Panc1 (cell line): ENCODE results near the gene KRTAP4-6.

Source experiments
- POLR2AphosphoS5 ChIP-seq: IDR thresholded peaks from 2 replicates; pipeline ENCODE4 v1.6.1; 2012; ENCODE audit warnings: mild to moderate bottlenecking, low read depth, low read length, moderate library complexity
- SIN3A ChIP-seq: IDR thresholded peaks from 2 replicates; pipeline ENCODE4 v1.6.1; 2012; ENCODE audit warnings: low read depth, mild to moderate bottlenecking, low read length, moderate library complexity, borderline replicate concordance; ENCODE audit not compliant: insufficient read depth
- TCF7L2 ChIP-seq: IDR thresholded peaks from 2 replicates; pipeline ENCODE4 v1.6.1; 2011; ENCODE audit warnings: mild to moderate bottlenecking, low read depth, low read length, inconsistent platforms
- TF ChIP-seq, protein P1 (sequence below): fragments of 450-650 bp; IDR thresholded peaks from 2 replicates; pipeline ENCODE4 v1.5.1; 2017; ENCODE audit warnings: mild to moderate bottlenecking
- TF ChIP-seq, protein P2 (sequence below), 2 experiments: IDR thresholded peaks; 2 replicates each; pipeline ENCODE4 v1.6.1; 2011 to 2012; ENCODE audit warnings: low read depth in 2 of 2, control low read depth in 1 of 2, low read length in 1 of 2, mild to moderate bottlenecking in 1 of 2, moderate library complexity in 1 of 2; ENCODE audit not compliant: insufficient read depth in 1 of 2

DNA sequence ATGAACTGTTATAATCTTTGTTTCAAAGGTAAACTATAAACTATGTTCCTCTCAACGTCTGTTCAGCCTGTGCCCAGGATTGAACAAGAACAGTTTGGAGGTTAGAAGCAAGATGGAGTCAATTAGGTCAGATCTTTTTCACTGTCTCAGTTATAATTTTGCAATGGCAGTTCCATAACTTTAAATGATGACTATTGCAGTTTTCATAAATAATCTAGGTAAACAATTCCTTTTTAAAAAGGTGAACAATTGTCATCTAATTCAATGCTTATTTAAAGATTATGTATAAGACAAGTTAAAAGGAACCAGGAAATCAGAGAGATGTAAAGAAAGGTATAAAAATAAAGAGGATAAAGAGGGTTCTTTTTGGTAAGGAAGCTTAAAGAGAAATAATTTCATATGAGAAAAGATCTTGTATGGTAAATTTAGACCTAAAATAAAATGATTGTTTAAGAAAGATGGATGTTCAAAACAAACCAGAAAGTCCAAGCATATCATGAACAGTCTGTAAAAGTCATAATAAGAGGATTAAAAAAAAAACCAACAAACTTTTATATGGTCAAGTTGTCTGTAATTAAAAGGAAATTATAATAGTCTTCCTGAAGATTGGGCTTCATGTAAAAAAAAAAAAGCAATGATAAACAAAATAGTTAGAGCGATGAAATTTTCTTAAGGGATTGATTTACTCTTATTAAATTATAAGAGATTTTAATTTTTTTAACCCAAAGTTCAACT, 29.0 kb downstream of the KRTAP4-6 start:
- TF ChIP-seq, protein P1, sequence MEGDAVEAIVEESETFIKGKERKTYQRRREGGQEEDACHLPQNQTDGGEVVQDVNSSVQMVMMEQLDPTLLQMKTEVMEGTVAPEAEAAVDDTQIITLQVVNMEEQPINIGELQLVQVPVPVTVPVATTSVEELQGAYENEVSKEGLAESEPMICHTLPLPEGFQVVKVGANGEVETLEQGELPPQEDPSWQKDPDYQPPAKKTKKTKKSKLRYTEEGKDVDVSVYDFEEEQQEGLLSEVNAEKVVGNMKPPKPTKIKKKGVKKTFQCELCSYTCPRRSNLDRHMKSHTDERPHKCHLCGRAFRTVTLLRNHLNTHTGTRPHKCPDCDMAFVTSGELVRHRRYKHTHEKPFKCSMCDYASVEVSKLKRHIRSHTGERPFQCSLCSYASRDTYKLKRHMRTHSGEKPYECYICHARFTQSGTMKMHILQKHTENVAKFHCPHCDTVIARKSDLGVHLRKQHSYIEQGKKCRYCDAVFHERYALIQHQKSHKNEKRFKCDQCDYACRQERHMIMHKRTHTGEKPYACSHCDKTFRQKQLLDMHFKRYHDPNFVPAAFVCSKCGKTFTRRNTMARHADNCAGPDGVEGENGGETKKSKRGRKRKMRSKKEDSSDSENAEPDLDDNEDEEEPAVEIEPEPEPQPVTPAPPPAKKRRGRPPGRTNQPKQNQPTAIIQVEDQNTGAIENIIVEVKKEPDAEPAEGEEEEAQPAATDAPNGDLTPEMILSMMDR: no peak
- TF ChIP-seq, protein P2, sequence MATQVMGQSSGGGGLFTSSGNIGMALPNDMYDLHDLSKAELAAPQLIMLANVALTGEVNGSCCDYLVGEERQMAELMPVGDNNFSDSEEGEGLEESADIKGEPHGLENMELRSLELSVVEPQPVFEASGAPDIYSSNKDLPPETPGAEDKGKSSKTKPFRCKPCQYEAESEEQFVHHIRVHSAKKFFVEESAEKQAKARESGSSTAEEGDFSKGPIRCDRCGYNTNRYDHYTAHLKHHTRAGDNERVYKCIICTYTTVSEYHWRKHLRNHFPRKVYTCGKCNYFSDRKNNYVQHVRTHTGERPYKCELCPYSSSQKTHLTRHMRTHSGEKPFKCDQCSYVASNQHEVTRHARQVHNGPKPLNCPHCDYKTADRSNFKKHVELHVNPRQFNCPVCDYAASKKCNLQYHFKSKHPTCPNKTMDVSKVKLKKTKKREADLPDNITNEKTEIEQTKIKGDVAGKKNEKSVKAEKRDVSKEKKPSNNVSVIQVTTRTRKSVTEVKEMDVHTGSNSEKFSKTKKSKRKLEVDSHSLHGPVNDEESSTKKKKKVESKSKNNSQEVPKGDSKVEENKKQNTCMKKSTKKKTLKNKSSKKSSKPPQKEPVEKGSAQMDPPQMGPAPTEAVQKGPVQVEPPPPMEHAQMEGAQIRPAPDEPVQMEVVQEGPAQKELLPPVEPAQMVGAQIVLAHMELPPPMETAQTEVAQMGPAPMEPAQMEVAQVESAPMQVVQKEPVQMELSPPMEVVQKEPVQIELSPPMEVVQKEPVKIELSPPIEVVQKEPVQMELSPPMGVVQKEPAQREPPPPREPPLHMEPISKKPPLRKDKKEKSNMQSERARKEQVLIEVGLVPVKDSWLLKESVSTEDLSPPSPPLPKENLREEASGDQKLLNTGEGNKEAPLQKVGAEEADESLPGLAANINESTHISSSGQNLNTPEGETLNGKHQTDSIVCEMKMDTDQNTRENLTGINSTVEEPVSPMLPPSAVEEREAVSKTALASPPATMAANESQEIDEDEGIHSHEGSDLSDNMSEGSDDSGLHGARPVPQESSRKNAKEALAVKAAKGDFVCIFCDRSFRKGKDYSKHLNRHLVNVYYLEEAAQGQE (IDR thresholded peaks at IDR 0.05; ENCODE audit: insufficient read depth in 1 of 2, low read depth in 2 of 2, low read length in 1 of 2): no peak
- TF ChIP-seq POLR2AphosphoS5 (no peak), SIN3A (no peak), TCF7L2 (no peak)
